HEK293 (cell line): ENCODE measurements around the gene COA8.

ENCODE experiments used
- ZNF223 ChIP-seq: fragments of 450-650 bp; formaldehyde crosslinking; IDR thresholded peaks from 2 replicates; pipeline ENCODE4 v1.5.1; 2016; ENCODE audit warnings: missing biosample characterization, missing genetic modification characterization
- ZNF274 ChIP-seq, 2 experiments: fragments of 200-500 bp in 1 of 2; fragments of 450-650 bp in 1 of 2; sonication (Bioruptor generic) in 1 of 2; formaldehyde crosslinking in 1 of 2; IDR thresholded peaks; 2 replicates each; pipeline versions ENCODE4 v1.5.1 to v1.6.1; 2014 to 2016; ENCODE audit warnings: borderline replicate concordance in 1 of 2, inconsistent platforms in 1 of 2, low read length in 1 of 2, missing biosample characterization in 1 of 2, missing genetic modification characterization in 1 of 2
- ZNF423 ChIP-seq: fragments of 450-650 bp; formaldehyde crosslinking; IDR thresholded peaks from 2 replicates; pipeline ENCODE4 v1.5.1; 2016; ENCODE audit warnings: missing biosample characterization, missing genetic modification characterization
- ZNF621 ChIP-seq: fragments of 450-650 bp; formaldehyde crosslinking; IDR thresholded peaks from 2 replicates; pipeline ENCODE4 v1.5.1; 2017; ENCODE audit warnings: missing biosample characterization, missing genetic modification characterization
- ZNF629 ChIP-seq: fragments of 450-650 bp; formaldehyde crosslinking; IDR thresholded peaks from 2 replicates; pipeline ENCODE4 v1.5.1; 2017; ENCODE audit warnings: missing biosample characterization, missing genetic modification characterization
- TF ChIP-seq, protein P1 (sequence below): IDR thresholded peaks from 2 replicates; pipeline ENCODE4 v1.6.1; 2011; ENCODE audit warnings: mild to moderate bottlenecking, low read depth, low read length, borderline replicate concordance
- TF ChIP-seq, protein P2 (sequence below): fragments of 450-650 bp; formaldehyde crosslinking; IDR thresholded peaks from 2 replicates; pipeline ENCODE4 v1.5.1; 2016; ENCODE audit warnings: missing biosample characterization, missing genetic modification characterization
- TF ChIP-seq, protein P3 (sequence below): fragments of 450-650 bp; formaldehyde crosslinking; IDR thresholded peaks from 2 replicates; pipeline ENCODE4 v1.5.1; 2016; ENCODE audit warnings: missing biosample characterization, missing genetic modification characterization
- TF ChIP-seq, protein P4 (sequence below): fragments of 450-650 bp; formaldehyde crosslinking; IDR thresholded peaks from 2 replicates; pipeline ENCODE4 v1.5.1; 2016; ENCODE audit warnings: missing biosample characterization, missing genetic modification characterization

DNA sequence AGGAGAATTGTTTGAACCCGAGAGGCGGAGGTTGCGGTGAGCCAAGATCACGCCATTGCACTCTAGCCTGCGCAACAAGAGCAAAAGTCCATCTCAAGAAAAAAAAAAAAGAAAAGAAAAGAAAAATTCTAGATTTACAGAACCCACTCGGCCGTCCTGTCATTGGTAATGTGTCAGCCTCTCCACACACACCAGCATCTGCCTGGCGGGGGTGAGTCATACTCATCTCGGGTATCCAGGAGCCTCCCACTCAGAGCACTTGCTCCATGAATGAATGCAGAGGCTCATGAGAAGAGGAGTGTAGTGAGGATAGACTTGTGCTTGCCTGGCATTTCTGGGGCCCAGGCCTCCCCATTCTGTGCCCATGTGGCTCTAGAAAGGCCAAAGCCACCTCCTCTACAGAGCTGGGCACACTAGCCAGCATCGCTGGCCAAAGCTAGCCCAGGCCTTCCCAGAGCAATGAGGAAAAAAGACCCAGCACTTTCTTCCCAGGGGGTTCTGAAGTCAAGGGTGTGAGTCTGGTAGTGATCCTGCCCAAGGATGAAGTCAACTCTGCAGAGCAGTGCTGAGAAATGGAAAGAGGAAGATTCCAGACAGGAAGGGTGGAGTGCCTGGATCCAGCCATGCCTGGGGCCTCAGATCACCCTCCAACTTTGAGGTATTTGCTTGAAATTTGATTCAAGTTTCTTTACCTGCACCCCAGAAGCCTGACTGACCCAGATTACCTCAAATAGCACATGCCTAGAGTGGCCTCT lies 35.0 kb downstream of the COA8 start:
- TF ChIP-seq, protein P1, sequence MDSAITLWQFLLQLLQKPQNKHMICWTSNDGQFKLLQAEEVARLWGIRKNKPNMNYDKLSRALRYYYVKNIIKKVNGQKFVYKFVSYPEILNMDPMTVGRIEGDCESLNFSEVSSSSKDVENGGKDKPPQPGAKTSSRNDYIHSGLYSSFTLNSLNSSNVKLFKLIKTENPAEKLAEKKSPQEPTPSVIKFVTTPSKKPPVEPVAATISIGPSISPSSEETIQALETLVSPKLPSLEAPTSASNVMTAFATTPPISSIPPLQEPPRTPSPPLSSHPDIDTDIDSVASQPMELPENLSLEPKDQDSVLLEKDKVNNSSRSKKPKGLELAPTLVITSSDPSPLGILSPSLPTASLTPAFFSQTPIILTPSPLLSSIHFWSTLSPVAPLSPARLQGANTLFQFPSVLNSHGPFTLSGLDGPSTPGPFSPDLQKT, result no peak
- TF ChIP-seq, protein P2, sequence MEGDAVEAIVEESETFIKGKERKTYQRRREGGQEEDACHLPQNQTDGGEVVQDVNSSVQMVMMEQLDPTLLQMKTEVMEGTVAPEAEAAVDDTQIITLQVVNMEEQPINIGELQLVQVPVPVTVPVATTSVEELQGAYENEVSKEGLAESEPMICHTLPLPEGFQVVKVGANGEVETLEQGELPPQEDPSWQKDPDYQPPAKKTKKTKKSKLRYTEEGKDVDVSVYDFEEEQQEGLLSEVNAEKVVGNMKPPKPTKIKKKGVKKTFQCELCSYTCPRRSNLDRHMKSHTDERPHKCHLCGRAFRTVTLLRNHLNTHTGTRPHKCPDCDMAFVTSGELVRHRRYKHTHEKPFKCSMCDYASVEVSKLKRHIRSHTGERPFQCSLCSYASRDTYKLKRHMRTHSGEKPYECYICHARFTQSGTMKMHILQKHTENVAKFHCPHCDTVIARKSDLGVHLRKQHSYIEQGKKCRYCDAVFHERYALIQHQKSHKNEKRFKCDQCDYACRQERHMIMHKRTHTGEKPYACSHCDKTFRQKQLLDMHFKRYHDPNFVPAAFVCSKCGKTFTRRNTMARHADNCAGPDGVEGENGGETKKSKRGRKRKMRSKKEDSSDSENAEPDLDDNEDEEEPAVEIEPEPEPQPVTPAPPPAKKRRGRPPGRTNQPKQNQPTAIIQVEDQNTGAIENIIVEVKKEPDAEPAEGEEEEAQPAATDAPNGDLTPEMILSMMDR (tag by site-specific recombination), result no peak
- TF ChIP-seq, protein P3, sequence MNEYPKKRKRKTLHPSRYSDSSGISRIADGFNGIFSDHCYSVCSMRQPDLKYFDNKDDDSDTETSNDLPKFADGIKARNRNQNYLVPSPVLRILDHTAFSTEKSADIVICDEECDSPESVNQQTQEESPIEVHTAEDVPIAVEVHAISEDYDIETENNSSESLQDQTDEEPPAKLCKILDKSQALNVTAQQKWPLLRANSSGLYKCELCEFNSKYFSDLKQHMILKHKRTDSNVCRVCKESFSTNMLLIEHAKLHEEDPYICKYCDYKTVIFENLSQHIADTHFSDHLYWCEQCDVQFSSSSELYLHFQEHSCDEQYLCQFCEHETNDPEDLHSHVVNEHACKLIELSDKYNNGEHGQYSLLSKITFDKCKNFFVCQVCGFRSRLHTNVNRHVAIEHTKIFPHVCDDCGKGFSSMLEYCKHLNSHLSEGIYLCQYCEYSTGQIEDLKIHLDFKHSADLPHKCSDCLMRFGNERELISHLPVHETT (tag by site-specific recombination), result 0 out of 2 replicates have a peak, but pooled peaks have one; percentile 30
- TF ChIP-seq ZNF223 (no peak), ZNF629 (tag by site-specific recombination) (no peak), ZNF621 (no peak), ZNF423 (no peak), ZNF274 (IDR thresholded peaks at IDR 0.05; ENCODE audit: low read length) (no peak), ZNF274 (tag by site-specific recombination; IDR thresholded peaks at IDR 0.05; ENCODE audit: borderline replicate concordance) (no peak)
- TF ChIP-seq, protein P4, sequence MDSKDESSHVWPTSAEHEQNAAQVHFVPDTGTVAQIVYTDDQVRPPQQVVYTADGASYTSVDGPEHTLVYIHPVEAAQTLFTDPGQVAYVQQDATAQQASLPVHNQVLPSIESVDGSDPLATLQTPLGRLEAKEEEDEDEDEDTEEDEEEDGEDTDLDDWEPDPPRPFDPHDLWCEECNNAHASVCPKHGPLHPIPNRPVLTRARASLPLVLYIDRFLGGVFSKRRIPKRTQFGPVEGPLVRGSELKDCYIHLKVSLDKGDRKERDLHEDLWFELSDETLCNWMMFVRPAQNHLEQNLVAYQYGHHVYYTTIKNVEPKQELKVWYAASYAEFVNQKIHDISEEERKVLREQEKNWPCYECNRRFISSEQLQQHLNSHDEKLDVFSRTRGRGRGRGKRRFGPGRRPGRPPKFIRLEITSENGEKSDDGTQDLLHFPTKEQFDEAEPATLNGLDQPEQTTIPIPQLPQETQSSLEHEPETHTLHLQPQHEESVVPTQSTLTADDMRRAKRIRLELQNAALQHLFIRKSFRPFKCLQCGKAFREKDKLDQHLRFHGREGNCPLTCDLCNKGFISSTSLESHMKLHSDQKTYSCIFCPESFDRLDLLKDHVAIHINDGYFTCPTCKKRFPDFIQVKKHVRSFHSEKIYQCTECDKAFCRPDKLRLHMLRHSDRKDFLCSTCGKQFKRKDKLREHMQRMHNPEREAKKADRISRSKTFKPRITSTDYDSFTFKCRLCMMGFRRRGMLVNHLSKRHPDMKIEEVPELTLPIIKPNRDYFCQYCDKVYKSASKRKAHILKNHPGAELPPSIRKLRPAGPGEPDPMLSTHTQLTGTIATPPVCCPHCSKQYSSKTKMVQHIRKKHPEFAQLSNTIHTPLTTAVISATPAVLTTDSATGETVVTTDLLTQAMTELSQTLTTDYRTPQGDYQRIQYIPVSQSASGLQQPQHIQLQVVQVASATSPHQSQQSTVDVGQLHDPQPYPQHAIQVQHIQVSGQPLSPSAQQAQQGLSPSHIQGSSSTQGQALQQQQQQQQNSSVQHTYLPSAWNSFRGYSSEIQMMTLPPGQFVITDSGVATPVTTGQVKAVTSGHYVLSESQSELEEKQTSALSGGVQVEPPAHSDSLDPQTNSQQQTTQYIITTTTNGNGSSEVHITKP (tag by site-specific recombination), result peak; percentile 57; the same call in 1 of the 2 replicates
